ENCODE data around the gene RIN1. TPM values are rescaled to one million over a fixed set of nuclear protein-coding genes. Genes with fewer than 3 reads are reported as not detected.
A peak's percentile ranks its signal among the peaks of the same experiment; 100 is the strongest.

Gene RIN1
- polyA plus RNA-seq, 4 donors: 5.8 to 9.6 (median 7.2) TPM

GRCh38 chr11:66339162-66339675 lies 3.0 kb upstream of the RIN1 start:
- WGBS, 3 donors: 90 to 93% (median 91%) methylated on average over 6 of the region's 6 CpGs
- Histone ChIP-seq H3K9me3 (ENCODE audit: control insufficient read depth in 2 of 2, insufficient read depth in 1 of 2, low read depth in 1 of 2, low read length in 1 of 2) (no peaks in the 10 kb centered on the region), H3K27ac (ENCODE audit: low read depth in 1 of 3, low read length in 2 of 3) (no peak overlapping the region), H3K4me3 (ENCODE audit: low read depth in 1 of 3, low read length in 3 of 3) (no peak overlapping the region), H3K4me1 (ENCODE audit: control insufficient read depth in 3 of 3, insufficient read depth in 2 of 3, low read depth in 1 of 3, low read length in 2 of 3) (peaks cover 0 to 21% (median 0%) of the 10 kb centered on the region in 3 donors), H3K36me3 (ENCODE audit: control insufficient read depth in 3 of 3, insufficient read depth in 2 of 3, low read depth in 1 of 3, low read length in 3 of 3) (peaks cover 8 to 68% (median 9%) of the 10 kb centered on the region in 3 donors), H3K27me3 (ENCODE audit: control insufficient read depth in 3 of 3, insufficient read depth in 3 of 3, low read length in 3 of 3) (no peaks in the 10 kb centered on the region)
- DNase-seq (no peak), FAIRE-seq (no peak)

- 82 to 88% (median 82%) methylated on average over 16 to 17 of the region's 17 CpGs for WGBS, 3 donors
- peaks cover 8 to 71% (median 9%) of the 10 kb centered on the region in 3 donors for H3K36me3 ChIP-seq (ENCODE audit: control insufficient read depth in 3 of 3, insufficient read depth in 2 of 3, low read depth in 1 of 3, low read length in 3 of 3)
- no peak overlapping the region for H3K4me3 ChIP-seq (ENCODE audit: low read depth in 1 of 3, low read length in 3 of 3)
- DNase-seq (no peak), FAIRE-seq (no peak)
- H3K27ac ChIP-seq (ENCODE audit: low read depth in 1 of 3, low read length in 2 of 3): no peak overlapping the region
- no peaks in the 10 kb centered on the region for H3K27me3 ChIP-seq (ENCODE audit: control insufficient read depth in 3 of 3, insufficient read depth in 3 of 3, low read length in 3 of 3)
- H3K4me1 ChIP-seq (ENCODE audit: control insufficient read depth in 3 of 3, insufficient read depth in 2 of 3, low read depth in 1 of 3, low read length in 2 of 3): peaks cover 0 to 17% (median 0%) of the 10 kb centered on the region in 3 donors
- H3K9me3 ChIP-seq (ENCODE audit: control insufficient read depth in 2 of 2, insufficient read depth in 1 of 2, low read depth in 1 of 2, low read length in 1 of 2): no peaks in the 10 kb centered on the region
Observed at GRCh38 chr11:66338276-66339161, 2.3 kb upstream of the RIN1 start.

- Histone ChIP-seq H3K4me3 (ENCODE audit: low read depth in 1 of 3, low read length in 3 of 3) (no peak overlapping the region), H3K27me3 (ENCODE audit: control insufficient read depth in 3 of 3, insufficient read depth in 3 of 3, low read length in 3 of 3) (no peaks in the 10 kb centered on the region), H3K27ac (ENCODE audit: low read depth in 1 of 3, low read length in 2 of 3) (peak overlapping the region in 1 of 3 donors; percentile 86), H3K4me1 (ENCODE audit: control insufficient read depth in 3 of 3, insufficient read depth in 2 of 3, low read depth in 1 of 3, low read length in 2 of 3) (peaks cover 0 to 17% (median 0%) of the 10 kb centered on the region in 3 donors), H3K9me3 (ENCODE audit: control insufficient read depth in 2 of 2, insufficient read depth in 1 of 2, low read depth in 1 of 2, low read length in 1 of 2) (no peaks in the 10 kb centered on the region), H3K36me3 (ENCODE audit: control insufficient read depth in 3 of 3, insufficient read depth in 2 of 3, low read depth in 1 of 3, low read length in 3 of 3) (peaks cover 8 to 77% (median 9%) of the 10 kb centered on the region in 3 donors)
- 58 to 62% (median 60%) methylated on average over 17 to 18 of the region's 18 CpGs for WGBS, 3 donors
- no peak for DNase-seq
- no peak for FAIRE-seq
Observed at GRCh38 chr11:66337103-66337899, 1.1 kb upstream of the RIN1 start.

GRCh38 chr11:66335531-66336233 lies 552 bp downstream of the RIN1 start:
- peak overlapping the region; percentile 57 to 71 (median 65) for H3K4me3 ChIP-seq (ENCODE audit: low read depth in 1 of 3, low read length in 3 of 3)
- FAIRE-seq (no peak), DNase-seq (peak in 1 of 2 donors; percentile 41)
- H3K27me3 ChIP-seq (ENCODE audit: control insufficient read depth in 3 of 3, insufficient read depth in 3 of 3, low read length in 3 of 3): no peaks in the 10 kb centered on the region
- H3K4me1 ChIP-seq (ENCODE audit: control insufficient read depth in 3 of 3, insufficient read depth in 2 of 3, low read depth in 1 of 3, low read length in 2 of 3): peaks cover 0 to 17% (median 0%) of the 10 kb centered on the region in 3 donors
- WGBS, 3 donors: 9 to 19% (median 13%) methylated on average over 31 to 35 of the region's 35 CpGs
- H3K27ac ChIP-seq (ENCODE audit: low read depth in 1 of 3, low read length in 2 of 3): peak overlapping the region; percentile 48 to 86 (median 55)
- H3K36me3 ChIP-seq (ENCODE audit: control insufficient read depth in 3 of 3, insufficient read depth in 2 of 3, low read depth in 1 of 3, low read length in 3 of 3): peaks cover 0 to 72% (median 8%) of the 10 kb centered on the region in 3 donors
- H3K9me3 ChIP-seq (ENCODE audit: control insufficient read depth in 2 of 2, insufficient read depth in 1 of 2, low read depth in 1 of 2, low read length in 1 of 2): no peaks in the 10 kb centered on the region

GRCh38 chr11:66334605-66335442 lies 1.4 kb downstream of the RIN1 start:
- Histone ChIP-seq H3K4me1 (ENCODE audit: control insufficient read depth in 3 of 3, insufficient read depth in 2 of 3, low read depth in 1 of 3, low read length in 2 of 3) (peaks cover 0 to 17% (median 0%) of the 10 kb centered on the region in 3 donors), H3K9me3 (ENCODE audit: control insufficient read depth in 2 of 2, insufficient read depth in 1 of 2, low read depth in 1 of 2, low read length in 1 of 2) (no peaks in the 10 kb centered on the region), H3K27me3 (ENCODE audit: control insufficient read depth in 3 of 3, insufficient read depth in 3 of 3, low read length in 3 of 3) (no peaks in the 10 kb centered on the region), H3K36me3 (ENCODE audit: control insufficient read depth in 3 of 3, insufficient read depth in 2 of 3, low read depth in 1 of 3, low read length in 3 of 3) (peaks cover 0 to 64% (median 5%) of the 10 kb centered on the region in 3 donors), H3K27ac (ENCODE audit: low read depth in 1 of 3, low read length in 2 of 3) (no peak overlapping the region), H3K4me3 (ENCODE audit: low read depth in 1 of 3, low read length in 3 of 3) (peak overlapping the region in 1 of 3 donors; percentile 71)
- FAIRE-seq: no peak
- 85 to 91% (median 87%) methylated on average over 38 to 42 of the region's 42 CpGs for WGBS, 3 donors
- DNase-seq: no peak

GRCh38 chr11:66333896-66334604 lies 2.2 kb downstream of the RIN1 start:
- FAIRE-seq (no peak), DNase-seq (no peak)
- no peak overlapping the region for H3K27ac ChIP-seq (ENCODE audit: low read depth in 1 of 3, low read length in 2 of 3)
- peaks cover 0 to 56% (median 5%) of the 10 kb centered on the region in 3 donors for H3K36me3 ChIP-seq (ENCODE audit: control insufficient read depth in 3 of 3, insufficient read depth in 2 of 3, low read depth in 1 of 3, low read length in 3 of 3)
- no peaks in the 10 kb centered on the region for H3K9me3 ChIP-seq (ENCODE audit: control insufficient read depth in 2 of 2, insufficient read depth in 1 of 2, low read depth in 1 of 2, low read length in 1 of 2)
- no peaks in the 10 kb centered on the region for H3K27me3 ChIP-seq (ENCODE audit: control insufficient read depth in 3 of 3, insufficient read depth in 3 of 3, low read length in 3 of 3)
- 87 to 93% (median 90%) methylated on average over 27 to 29 of the region's 29 CpGs for WGBS, 3 donors
- no peak overlapping the region for H3K4me3 ChIP-seq (ENCODE audit: low read depth in 1 of 3, low read length in 3 of 3)
- peaks cover 0 to 17% (median 0%) of the 10 kb centered on the region in 3 donors for H3K4me1 ChIP-seq (ENCODE audit: control insufficient read depth in 3 of 3, insufficient read depth in 2 of 3, low read depth in 1 of 3, low read length in 2 of 3)

- H3K4me3 ChIP-seq (ENCODE audit: low read depth in 1 of 3, low read length in 3 of 3): no peak overlapping the region
- no peak for DNase-seq
- 89 to 92% (median 91%) methylated on average over 19 of the region's 19 CpGs for WGBS, 3 donors
- no peaks in the 10 kb centered on the region for H3K27me3 ChIP-seq (ENCODE audit: control insufficient read depth in 3 of 3, insufficient read depth in 3 of 3, low read length in 3 of 3)
- peaks cover 0 to 17% (median 0%) of the 10 kb centered on the region in 3 donors for H3K4me1 ChIP-seq (ENCODE audit: control insufficient read depth in 3 of 3, insufficient read depth in 2 of 3, low read depth in 1 of 3, low read length in 2 of 3)
- H3K27ac ChIP-seq (ENCODE audit: low read depth in 1 of 3, low read length in 2 of 3): no peak overlapping the region
- H3K36me3 ChIP-seq (ENCODE audit: control insufficient read depth in 3 of 3, insufficient read depth in 2 of 3, low read depth in 1 of 3, low read length in 3 of 3): peaks cover 0 to 49% (median 0%) of the 10 kb centered on the region in 3 donors
- no peak for FAIRE-seq
- no peaks in the 10 kb centered on the region for H3K9me3 ChIP-seq (ENCODE audit: control insufficient read depth in 2 of 2, insufficient read depth in 1 of 2, low read depth in 1 of 2, low read length in 1 of 2)
Observed at GRCh38 chr11:66333220-66333877, 2.9 kb downstream of the RIN1 start.

Measured in small intestine (tissue), 7 donors.